Loucy (cell line): ENCODE data around the gene VTN.

Experiments
- CTCF ChIP-seq: fragments of 200-600 bp; sonication (generic); conservative IDR thresholded peaks from 2 replicates; pipeline ENCODE4 v1.5.1; 2014; ENCODE audit warnings: mild to moderate bottlenecking, antibody characterized with exemption, low read length
- EZH2phosphoT487 ChIP-seq: fragments of 200-600 bp; IDR thresholded peaks from 2 replicates; pipeline ENCODE4 v1.6.1; 2018; ENCODE audit warnings: antibody characterized with exemption, mild to moderate bottlenecking, moderate library complexity, borderline replicate concordance

- TF ChIP-seq CTCF: no peak
- TF ChIP-seq EZH2phosphoT487: no peak
Observed at GRCh38 chr17:28345419-28346198, 24.5 kb downstream of the VTN start.
